HepG2 (cell line): ENCODE measurements around the gene ARL4C. TPM values are rescaled to one million over a fixed set of nuclear protein-coding genes. Genes with fewer than 3 reads are reported as not detected.

ENCODE experiments used
- ATAC-seq: fragments of 200-7000 bp; cut with Tn5 transposase; 3 replicates; pipeline ENCODE4 v1.9.1; 2020; ENCODE audit warnings: mild to moderate bottlenecking, moderate library complexity
- BruUV-seq: library from RNA; stranded (reverse); fragments of 400-500 nt; replicated peaks from 2 replicates; lab custom pipeline; 2021; lab: Mats Ljungman, UMichigan
- CTCF ChIA-PET: fragments of 300-600 bp; formaldehyde crosslinking; extraction: SDS; loops from one replicate; lab custom pipeline; 2021; ENCODE audit warnings: low total read pairs, inconsistent platforms, low intra/inter-chr PET ratio; lab: Yijun Ruan, JAX
- POLR2A ChIA-PET: fragments of 350-600 bp; sonication (Branson Sonifier 250); formaldehyde crosslinking; loops from one replicate; lab custom pipeline; 2020; ENCODE audit warnings: antibody characterized with exemption, inconsistent platforms; lab: Yijun Ruan, JAX
- DNase-seq: peaks from one replicate; pipeline ENCODE4 v3.0.0-alpha.2; 2015; ENCODE audit warnings: low spot score
- FAIRE-seq: peaks from 3 replicates; lab custom pipeline; 2011; peaks lifted over from hg19 to GRCh38; lab: Jason Lieb, UNC
- H2AFZ ChIP-seq: one replicate; pipeline ENCODE4 v1.6.1; 2011; ENCODE audit warnings: low read length, inconsistent platforms
- H3K27ac ChIP-seq: fragments of 300-600 bp; 3 replicates; pipeline ENCODE4 v1.8.0; 2011; ENCODE audit warnings: mixed run types, mild to moderate bottlenecking, mixed read lengths, low read length, inconsistent platforms; ENCODE audit not compliant: insufficient read depth; ENCODE audit errors: extremely low read length
- H3K27me3 ChIP-seq, 2 experiments: fragments of 200-600 bp in 1 of 2; 2 replicates in 1 of 2; 3 replicates in 1 of 2; pipeline versions ENCODE4 v1.6.0 to v1.8.0; 2011; ENCODE audit warnings: low read length in 2 of 2, mild to moderate bottlenecking in 2 of 2, moderate library complexity in 2 of 2, inconsistent platforms in 1 of 2; ENCODE audit not compliant: insufficient read depth in 2 of 2, control insufficient read depth in 1 of 2
- H3K36me3 ChIP-seq, 2 experiments: fragments of 200-600 bp in 1 of 2; replicated peaks in 1 of 2; 2 replicates in 1 of 2; 3 replicates in 1 of 2; pipeline versions ENCODE4 v1.5.1 to v1.8.0; 2011; ENCODE audit warnings: low read length in 2 of 2, inconsistent platforms in 1 of 2; ENCODE audit not compliant: insufficient read depth in 2 of 2, control insufficient read depth in 1 of 2
- H3K4me1 ChIP-seq: 2 replicates; pipeline ENCODE4 v1.5.1; 2012; ENCODE audit warnings: low read length, inconsistent platforms; ENCODE audit not compliant: insufficient read depth
- H3K4me2 ChIP-seq: 2 replicates; pipeline ENCODE4 v1.6.0; 2011; ENCODE audit warnings: low read depth, low read length, inconsistent platforms
- H3K4me3 ChIP-seq, 3 experiments: fragments of 200-600 bp in 1 of 3; sonication (generic), shearing (Covaris generic) in 1 of 3; replicated peaks in 1 of 3; 2 replicates each; pipeline ENCODE4 v1.5.1; 2011 to 2016; ENCODE audit warnings: low read length in 3 of 3, inconsistent platforms in 2 of 3, low read depth in 2 of 3, mild to moderate bottlenecking in 2 of 3, control low read depth in 1 of 3, mixed read lengths in 1 of 3; ENCODE audit not compliant: insufficient read depth in 1 of 3
- H3K79me2 ChIP-seq: one replicate; pipeline ENCODE4 v1.6.1; 2011; ENCODE audit warnings: low read length, inconsistent platforms; ENCODE audit not compliant: insufficient read depth
- H3K9ac ChIP-seq: 2 replicates; pipeline ENCODE4 v1.6.0; 2011; ENCODE audit warnings: mild to moderate bottlenecking, low read depth, low read length, inconsistent platforms; ENCODE audit not compliant: insufficient read depth
- H3K9me3 ChIP-seq: 2 replicates; pipeline ENCODE4 v1.5.1; 2012; ENCODE audit warnings: mild to moderate bottlenecking, low read length
- H4K20me1 ChIP-seq: 2 replicates; pipeline ENCODE4 v1.6.0; 2011; ENCODE audit warnings: inconsistent platforms, mild to moderate bottlenecking, low read length, moderate library complexity; ENCODE audit not compliant: insufficient read depth
- GMEB1 ChIP-seq: sonication (generic); formaldehyde crosslinking; IDR thresholded peaks from 2 replicates; pipeline ENCODE4 v1.5.1; 2020; ENCODE audit warnings: missing genetic modification reagents, mild to moderate bottlenecking, borderline replicate concordance
- HDAC2 ChIP-seq: sonication (generic); formaldehyde crosslinking; IDR thresholded peaks from 2 replicates; pipeline ENCODE4 v1.4.0; 2020; ENCODE audit warnings: missing genetic modification reagents
- LCORL ChIP-seq, 2 experiments: fragments of 450-650 bp in 1 of 2; sonication (generic) in 1 of 2; formaldehyde crosslinking in 1 of 2; IDR thresholded peaks; 2 replicates each; pipeline versions ENCODE4 v1.5.0 to v1.6.1; 2017 to 2020; ENCODE audit warnings: antibody characterized with exemption in 1 of 2, missing genetic modification reagents in 1 of 2
- MAFF ChIP-seq: IDR thresholded peaks from 2 replicates; pipeline ENCODE4 v1.6.1; 2011; ENCODE audit warnings: low read depth, low read length, improper control_type of control experiment
- MAFK ChIP-seq, 2 experiments: IDR thresholded peaks in 1 of 2; conservative IDR thresholded peaks in 1 of 2; 2 replicates each; pipeline ENCODE4 v1.6.1; 2011; ENCODE audit warnings: improper control_type of control experiment in 2 of 2, low read length in 2 of 2
- RARG ChIP-seq: sonication (generic); formaldehyde crosslinking; IDR thresholded peaks from 2 replicates; pipeline ENCODE4 v1.4.0; 2020; ENCODE audit warnings: low read depth, mild to moderate bottlenecking, missing genetic modification reagents
- USF2 ChIP-seq, 2 experiments: sonication (generic) in 1 of 2; formaldehyde crosslinking in 1 of 2; IDR thresholded peaks; 2 replicates each; pipeline versions ENCODE4 v1.5.1 to v1.6.1; 2011 to 2020; ENCODE audit warnings: borderline replicate concordance in 1 of 2, low read depth in 1 of 2, low read length in 1 of 2, mild to moderate bottlenecking in 1 of 2, missing genetic modification reagents in 1 of 2, moderate library complexity in 1 of 2
- ZNF687 ChIP-seq: sonication (generic); formaldehyde crosslinking; IDR thresholded peaks from 2 replicates; pipeline ENCODE4 v1.5.1; 2020; ENCODE audit warnings: mild to moderate bottlenecking, missing genetic modification reagents, moderate library complexity
- WGBS: methylation state at CpG from one replicate; pipeline ENCODE4 v1.1.6; 2017; ENCODE audit warnings: low lambda C conversion rate; 5-methylcytosine and 5-hydroxymethylcytosine counted together
- in situ Hi-C: cut with HindIII; loops from 2 replicates; pipeline ENCODE4 v1.10.0; 2017; ENCODE audit warnings: low pct_unique_long_range_greater_than_20kb; ENCODE audit not compliant: extremely low pct_ligation_motif_present
- intact Hi-C: fragments of 100-400 bp; cut with micrococcal nuclease; formaldehyde crosslinking; loops from one replicate; pipeline ENCODE4 v1.10.0; 2022; ENCODE audit not compliant: unreplicated experiment
- polyA plus RNA-seq, 8 experiments: library from polyadenylated mRNA; depleted of rRNA in 3 of 8; stranded (reverse) in 7 of 8; unstranded in 1 of 8; fragments of >200 nt; fragmentation: Illumina TruSeq in 4 of 8; extraction: Trizol in 4 of 8; gene quantifications; 2 replicates each; pipeline versions ENCODE4 v1.2.1 to v1.2.3, GENCODE V29; 2011 to 2016; ENCODE audit warnings: low read depth in 4 of 8, missing spikeins in 1 of 8, mixed read lengths in 1 of 8; ENCODE audit not compliant: insufficient read depth in 1 of 8
- total RNA-seq, 5 experiments: library from RNA; depleted of rRNA; stranded (reverse); fragments of >200 nt; fragmentation: Illumina TruSeq; extraction: Trizol; gene quantifications; 2 replicates each; pipeline ENCODE4 v1.2.3, GENCODE V29; 2016; ENCODE audit warnings: low read depth in 1 of 5

The ARL4C gene
- total and polyA plus RNA-seq, 2 of the 13 experiments (the other 11 are each of a cell fraction or from before 2014, with no cell fraction given) = 0.07 to 0.15 TPM

GRCh38 chr2:234544659-234545611, 48.1 kb upstream of the ARL4C start (continued):
- TF ChIP-seq GMEB1 (CRISPR knock-in tag) (peak; percentile 45; the same call in 1 of the 2 replicates), HDAC2 (0 out of 2 replicates have a peak, but pooled peaks have one; percentile 17), LCORL (IDR thresholded peaks at IDR 0.05) (no peak), LCORL (CRISPR knock-in tag; IDR thresholded peaks at IDR 0.05) (peak; percentile 52; the same call in 1 of the 2 replicates)

- Histone ChIP-seq H3K9me3 (no peaks in the 10 kb centered on the region), H3K9ac (no peak overlapping the region), H3K27ac (no peak overlapping the region), H3K4me1 (peaks cover 6% of the 10 kb centered on the region), H3K36me3 (no peaks in the 10 kb centered on the region), H3K4me3 (no peak overlapping the region), H4K20me1 (no peaks in the 10 kb centered on the region), H3K4me2 (no peak overlapping the region), H3K79me2 (no peaks in the 10 kb centered on the region), H3K27me3 (peaks cover 1 to 39% of the 10 kb centered on the region in 2 experiments; a peak in 4 of 5 replicates), H2AFZ (no peak overlapping the region)
- in situ Hi-C loops = loop anchor here (10.0 kb wide), 1 partner anchor 568 kb away; no protein-coding TSS in a partner anchor
- intact Hi-C loops = no loop called here
- ATAC-seq (no peak), FAIRE-seq (no peak), DNase-seq (no peak)
- BruUV-seq = no TSS peak
- TF ChIP-seq USF2 (IDR thresholded peaks at IDR 0.05; ENCODE audit: low read depth, low read length) (no peak), USF2 (CRISPR knock-in tag; IDR thresholded peaks at IDR 0.05; ENCODE audit: borderline replicate concordance) (no peak), MAFK (conservative IDR thresholded peaks at IDR 0.05 in 1 of 2, IDR thresholded peaks at IDR 0.05 in 1 of 2; ENCODE audit: low read length in 2 of 2) (peak; percentile 92 to 95), RARG (CRISPR knock-in tag) (no peak), MAFF (peak; percentile 92), ZNF687 (CRISPR knock-in tag) (no peak)
- POLR2A ChIA-PET = no interaction called here
- CTCF ChIA-PET = no interaction called here
- 51% methylated on average over 11 of the region's 11 CpGs for WGBS
These were observed 45.9 kb upstream of the ARL4C start for GRCh38 chr2:234542742-234543141.
